NCI-H2196 (cell line): Measurements from ENCODE around the gene COA1.
"Not testable (repeated sequence)": the region's sequence is repeated elsewhere in the genome, so short reads cannot be mapped to it uniquely, and the experiment has no call there.

Experiments used
- DNase-seq: peaks from one replicate; lab custom pipeline; 2025; ENCODE audit not compliant: unreplicated experiment; lab: John Stamatoyannopoulos, UW

COA1 gene

GRCh38 chr7:43596426-43596825, 132.9 kb downstream of the COA1 start:
- DNase-seq: not testable (repeated sequence)

GRCh38 chr7:43594020-43594419, 135.3 kb downstream of the COA1 start:
- no peak for DNase-seq

GRCh38 chr7:43593010-43593409, 136.3 kb downstream of the COA1 start:
- DNase-seq: no peak

GRCh38 chr7:43592326-43592725, 137.0 kb downstream of the COA1 start:
- DNase-seq: no peak

GRCh38 chr7:43591558-43592180, 137.7 kb downstream of the COA1 start:
- DNase-seq: no peak

- DNase-seq: no peak
Observed at GRCh38 chr7:43590862-43591557, 138.3 kb downstream of the COA1 start.

GRCh38 chr7:43589728-43590127, 139.6 kb downstream of the COA1 start:
- no peak for DNase-seq
